Gastroesophageal sphincter (tissue), 3 donors: ENCODE results near the gene CA9.

Experiments
- CTCF ChIP-seq, 4 experiments: fragments of 200-600 bp in 2 of 4; fragments of 450-650 bp in 2 of 4; sonication (generic) in 1 of 4; IDR thresholded peaks; one replicate each; pipeline ENCODE4 v1.5.1; 2017 to 2019; ENCODE audit warnings: antibody characterized with exemption in 4 of 4, mild to moderate bottlenecking in 2 of 4, moderate library complexity in 2 of 4
- POLR2A ChIP-seq, 2 donors: fragments of 450-650 bp; IDR thresholded peaks; one replicate each; pipeline ENCODE4 v1.6.1; 2017; ENCODE audit warnings: antibody characterized with exemption in 2 of 2, mild to moderate bottlenecking in 2 of 2, moderate library complexity in 1 of 2
- POLR2AphosphoS5 ChIP-seq: sonication (generic); formaldehyde crosslinking; IDR thresholded peaks from one replicate; pipeline ENCODE4 v1.6.1; 2017; ENCODE audit warnings: antibody characterized with exemption

GRCh38 chr9:35656348-35656747, 17.4 kb upstream of the CA9 start:
- TF ChIP-seq CTCF (IDR thresholded peaks at IDR 0.05) = no peak
- TF ChIP-seq POLR2A (IDR thresholded peaks at IDR 0.05) = no peak
- no peak for TF ChIP-seq POLR2AphosphoS5
